ENCODE measurements around the gene TMTC3.
A peak's percentile ranks its signal among the peaks of the same experiment; 100 is the strongest.

Gene TMTC3

DNA sequence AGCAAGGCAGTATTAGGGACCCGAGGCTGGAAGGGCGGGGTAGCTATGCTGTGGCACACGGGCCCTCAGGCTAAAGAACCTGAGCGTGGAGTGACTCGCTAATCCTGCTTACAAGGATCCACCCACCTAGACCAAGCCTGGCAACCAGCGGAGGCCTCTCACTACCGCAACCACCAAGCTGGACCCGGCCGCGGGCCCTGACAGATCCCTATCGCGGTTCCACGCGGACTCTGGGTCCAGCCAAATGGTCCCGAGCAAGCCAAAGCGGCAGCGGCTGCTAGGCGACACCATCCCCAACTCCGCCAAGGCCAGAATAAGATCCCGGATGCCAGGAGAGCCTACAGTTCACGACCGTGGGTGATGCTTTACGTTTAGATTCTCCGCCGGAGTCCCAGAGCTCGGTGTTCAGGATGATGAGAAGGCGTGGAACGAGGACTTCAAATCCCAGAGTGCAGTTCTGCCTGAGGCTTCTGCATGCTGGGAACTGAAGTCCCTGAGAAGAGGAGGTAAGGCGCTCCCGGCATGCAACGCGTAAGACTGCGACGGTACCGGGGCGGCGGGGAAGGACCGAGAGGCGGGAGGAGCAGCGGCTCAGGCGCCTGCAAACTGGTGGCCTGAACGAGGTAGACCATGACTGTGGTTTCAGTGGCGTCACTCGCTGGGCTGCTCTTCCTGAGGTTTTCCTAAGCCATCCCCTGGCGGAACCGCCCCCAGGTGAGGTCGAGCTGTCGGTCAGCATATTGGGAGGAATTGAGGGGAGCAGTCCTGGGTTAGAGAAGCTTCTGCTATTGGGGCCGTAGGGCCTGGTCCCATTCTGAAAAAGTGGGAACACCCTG is at the start of gene TMTC3, which contains the start of gene CEP290:
Gene TMTC3 (plus strand): TSS at position 534 of the 836 bp plus-strand sequence. CDS start 6,009 bp downstream, outside the sequence.
Gene CEP290 (minus strand): TSS at position 315 of the 836 bp plus-strand sequence. CDS start 781 bp downstream, outside the sequence.
- no peaks in the 10 kb centered on the region for H3K9me3 ChIP-seq (ENCODE audit: insufficient read depth, low read length)
- peaks cover 20% of the 10 kb centered on the region for H3K36me3 ChIP-seq (ENCODE audit: insufficient read depth, insufficient read length, low read length)
- DNase-seq (ENCODE audit: low read depth, low spot score) = peak; percentile 99
- no peaks in the 10 kb centered on the region for H3K27me3 ChIP-seq (ENCODE audit: insufficient read depth, insufficient read length)
- TF ChIP-seq SUZ12 (IDR thresholded peaks at IDR 0.05; ENCODE audit: extremely low read depth, insufficient read depth, insufficient read length) = no peak
- TF ChIP-seq YY1 (IDR thresholded peaks at IDR 0.05; ENCODE audit: insufficient read depth, insufficient read length) = no peak
- no peak for TF ChIP-seq ZNF274 (IDR thresholded peaks at IDR 0.05; ENCODE audit: low read depth, low read length)
- H3K9ac ChIP-seq (ENCODE audit: insufficient read length, low read depth) = peak within 1 kb of the TSS; percentile 84
- peak within 1 kb of the TSS; percentile 93 for H3K4me3 ChIP-seq (ENCODE audit: insufficient read length, low read depth)
- H3K4me1 ChIP-seq (ENCODE audit: insufficient read depth, insufficient read length) = no peaks in the 10 kb centered on the region

DNA sequence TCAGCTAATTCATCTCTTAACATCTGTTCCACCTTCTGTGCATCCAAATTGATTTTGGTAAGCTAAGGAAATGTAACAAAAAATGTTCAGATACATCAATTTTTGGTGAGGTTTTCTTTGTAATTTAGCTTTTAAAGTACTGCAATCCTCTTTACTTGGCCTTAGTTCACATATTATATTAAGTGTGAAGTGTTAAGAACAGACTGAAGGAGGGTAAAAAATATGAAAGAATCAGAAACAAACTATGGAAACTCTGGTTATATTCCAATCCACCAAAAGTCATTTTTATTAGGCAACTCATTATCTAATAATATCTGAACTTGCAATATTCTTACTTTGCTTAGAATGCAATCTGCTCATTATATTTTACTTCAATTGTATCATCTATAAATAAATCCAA is 49.3 kb upstream of the TMTC3 start:
- Histone ChIP-seq H3K4me3 (ENCODE audit: insufficient read length, low read depth) (no peak overlapping the region), H3K27me3 (ENCODE audit: insufficient read depth, insufficient read length) (no peaks in the 10 kb centered on the region), H3K9ac (ENCODE audit: insufficient read length, low read depth) (no peak overlapping the region), H3K36me3 (ENCODE audit: insufficient read depth, insufficient read length, low read length) (peaks cover 31% of the 10 kb centered on the region), H3K9me3 (ENCODE audit: insufficient read depth, low read length) (no peaks in the 10 kb centered on the region), H3K4me1 (ENCODE audit: insufficient read depth, insufficient read length) (no peaks in the 10 kb centered on the region)
- DNase-seq (ENCODE audit: low read depth, low spot score) = no peak
- TF ChIP-seq SUZ12 (IDR thresholded peaks at IDR 0.05; ENCODE audit: extremely low read depth, insufficient read depth, insufficient read length) = no peak

DNA sequence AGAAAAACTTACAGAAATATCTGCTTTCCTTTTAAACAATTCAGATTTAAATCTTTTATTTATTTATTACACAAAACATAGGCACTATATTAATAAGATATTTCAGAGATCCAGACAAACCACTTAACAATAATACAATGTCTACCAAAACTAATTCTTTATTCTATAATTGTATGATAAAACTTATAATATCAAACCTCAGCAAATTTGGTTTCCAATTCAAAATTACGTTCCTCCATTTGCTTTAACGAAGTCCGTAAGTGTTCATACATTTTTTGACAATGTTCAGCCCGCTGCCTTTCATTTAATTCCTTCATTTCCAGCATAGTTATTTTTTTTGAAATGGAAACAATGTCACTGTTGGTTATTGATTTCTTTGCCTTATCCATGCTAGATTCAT is 48.5 kb upstream of the TMTC3 start:
- Histone ChIP-seq H3K27me3 (ENCODE audit: insufficient read depth, insufficient read length) (no peaks in the 10 kb centered on the region), H3K9me3 (ENCODE audit: insufficient read depth, low read length) (no peaks in the 10 kb centered on the region), H3K4me1 (ENCODE audit: insufficient read depth, insufficient read length) (no peaks in the 10 kb centered on the region), H3K4me3 (ENCODE audit: insufficient read length, low read depth) (no peak overlapping the region), H3K36me3 (ENCODE audit: insufficient read depth, insufficient read length, low read length) (peaks cover 27% of the 10 kb centered on the region), H3K9ac (ENCODE audit: insufficient read length, low read depth) (no peak overlapping the region)
- no peak for TF ChIP-seq SUZ12 (IDR thresholded peaks at IDR 0.05; ENCODE audit: extremely low read depth, insufficient read depth, insufficient read length)
- TF ChIP-seq YY1 (IDR thresholded peaks at IDR 0.05; ENCODE audit: insufficient read depth, insufficient read length) = no peak
- TF ChIP-seq ZNF274 (IDR thresholded peaks at IDR 0.05; ENCODE audit: low read depth, low read length) = no peak
- DNase-seq (ENCODE audit: low read depth, low spot score) = no peak

DNA sequence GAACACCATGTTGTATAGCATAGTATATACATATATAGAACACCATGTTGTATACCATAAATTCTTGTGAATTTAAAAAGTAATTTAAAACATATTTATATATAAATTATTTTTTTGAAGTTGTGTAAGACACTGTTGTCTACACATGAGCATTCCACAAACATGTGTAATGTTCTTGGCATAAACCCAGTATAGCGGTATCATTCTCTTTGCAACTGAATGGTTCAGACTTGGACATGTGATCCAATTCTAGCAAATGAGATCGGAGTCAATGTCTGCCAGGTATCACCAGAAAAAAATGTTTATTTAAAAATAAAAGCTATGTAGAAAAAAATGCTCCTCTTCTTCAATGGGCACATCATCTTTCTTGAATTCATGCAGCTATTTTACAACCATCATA is 34.1 kb upstream of the TMTC3 start:
- TF ChIP-seq SUZ12 (IDR thresholded peaks at IDR 0.05; ENCODE audit: extremely low read depth, insufficient read depth, insufficient read length) (no peak), YY1 (IDR thresholded peaks at IDR 0.05; ENCODE audit: insufficient read depth, insufficient read length) (no peak), ZNF274 (IDR thresholded peaks at IDR 0.05; ENCODE audit: low read depth, low read length) (no peak)
- Histone ChIP-seq H3K36me3 (ENCODE audit: insufficient read depth, insufficient read length, low read length) (peaks cover 52% of the 10 kb centered on the region), H3K27me3 (ENCODE audit: insufficient read depth, insufficient read length) (no peaks in the 10 kb centered on the region), H3K9ac (ENCODE audit: insufficient read length, low read depth) (no peak overlapping the region), H3K4me1 (ENCODE audit: insufficient read depth, insufficient read length) (no peaks in the 10 kb centered on the region), H3K4me3 (ENCODE audit: insufficient read length, low read depth) (no peak overlapping the region), H3K9me3 (ENCODE audit: insufficient read depth, low read length) (no peaks in the 10 kb centered on the region)
- no peak for DNase-seq (ENCODE audit: low read depth, low spot score)

DNA sequence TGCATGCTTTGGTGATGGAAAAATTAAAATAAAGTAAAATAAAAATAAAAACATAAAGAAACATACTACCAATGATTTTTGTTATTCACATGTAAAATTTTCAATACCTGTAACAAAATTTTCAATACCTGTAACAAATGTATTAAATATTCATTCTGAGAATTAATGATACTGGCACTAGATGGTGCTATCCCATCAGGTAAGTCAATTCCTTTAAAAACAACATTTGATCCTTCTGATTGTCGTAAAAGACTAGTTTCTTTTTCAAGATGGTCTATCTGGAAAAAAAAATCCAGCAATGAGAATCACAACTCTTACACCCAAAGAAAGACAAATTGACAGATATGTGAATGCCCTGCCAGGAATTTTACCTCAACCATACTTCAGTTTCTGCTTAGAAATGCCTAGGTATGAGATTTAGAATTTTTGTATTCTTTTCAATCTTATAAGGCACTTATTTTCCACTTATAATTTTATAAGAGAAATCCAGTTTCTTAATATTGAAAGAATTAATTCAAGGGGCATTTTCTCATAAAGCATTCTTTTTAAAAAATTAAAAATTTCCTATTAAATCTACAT is 30.9 kb upstream of the TMTC3 start:
- DNase-seq (ENCODE audit: low read depth, low spot score) = peak; percentile 2
- Histone ChIP-seq H3K36me3 (ENCODE audit: insufficient read depth, insufficient read length, low read length) (peaks cover 56% of the 10 kb centered on the region), H3K9ac (ENCODE audit: insufficient read length, low read depth) (no peak overlapping the region)

DNA sequence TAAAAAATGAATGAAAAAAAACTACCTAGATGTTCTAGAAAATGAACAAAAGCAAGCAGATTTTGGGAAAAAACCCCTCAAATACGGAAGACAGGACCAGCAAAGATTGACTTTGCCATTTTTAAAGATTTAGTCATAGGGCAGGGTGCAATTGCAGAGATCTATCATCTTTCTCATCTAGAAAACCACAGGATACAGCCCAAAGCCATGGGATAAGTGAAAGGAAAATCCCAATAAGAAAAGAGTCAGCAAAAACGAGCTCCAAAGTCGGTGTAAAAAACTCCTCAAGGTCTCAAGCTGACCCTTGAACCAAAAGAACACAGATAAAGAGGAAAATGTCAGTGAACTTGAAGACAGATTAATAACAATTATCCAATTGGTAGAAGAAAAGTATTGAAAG is 28.2 kb upstream of the TMTC3 start:
- H3K4me1 ChIP-seq (ENCODE audit: insufficient read depth, insufficient read length) = no peaks in the 10 kb centered on the region
- TF ChIP-seq YY1 (IDR thresholded peaks at IDR 0.05; ENCODE audit: insufficient read depth, insufficient read length) (no peak), ZNF274 (IDR thresholded peaks at IDR 0.05; ENCODE audit: low read depth, low read length) (no peak), SUZ12 (IDR thresholded peaks at IDR 0.05; ENCODE audit: extremely low read depth, insufficient read depth, insufficient read length) (no peak)
- peaks cover 69% of the 10 kb centered on the region for H3K36me3 ChIP-seq (ENCODE audit: insufficient read depth, insufficient read length, low read length)

More for the DNA sequence above, 30.9 kb upstream of the TMTC3 start:
- no peak overlapping the region for H3K4me3 ChIP-seq (ENCODE audit: insufficient read length, low read depth)
- no peaks in the 10 kb centered on the region for H3K4me1 ChIP-seq (ENCODE audit: insufficient read depth, insufficient read length)
- H3K27me3 ChIP-seq (ENCODE audit: insufficient read depth, insufficient read length) = no peaks in the 10 kb centered on the region
- no peak for TF ChIP-seq YY1 (IDR thresholded peaks at IDR 0.05; ENCODE audit: insufficient read depth, insufficient read length)
- no peak for TF ChIP-seq ZNF274 (IDR thresholded peaks at IDR 0.05; ENCODE audit: low read depth, low read length)
- no peak for TF ChIP-seq SUZ12 (IDR thresholded peaks at IDR 0.05; ENCODE audit: extremely low read depth, insufficient read depth, insufficient read length)
- no peaks in the 10 kb centered on the region for H3K9me3 ChIP-seq (ENCODE audit: insufficient read depth, low read length)

DNA sequence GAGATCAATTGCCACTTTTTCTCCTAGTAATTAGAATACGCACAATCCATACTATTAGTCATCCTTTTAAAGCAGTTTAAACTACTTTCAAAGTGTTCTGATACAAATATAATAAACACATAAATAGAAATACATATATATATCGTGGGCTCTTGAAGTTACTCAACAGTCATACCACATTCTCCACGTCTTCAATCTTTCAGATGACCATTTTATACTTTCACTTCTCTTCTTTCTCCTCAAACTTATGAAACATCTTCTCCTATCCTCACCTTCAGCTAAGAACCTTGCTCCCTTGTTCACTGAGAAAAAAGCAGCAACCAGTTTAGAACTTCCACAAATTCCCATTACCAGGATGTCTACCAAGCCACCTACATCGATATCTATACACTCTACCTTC is 19.4 kb upstream of the TMTC3 start:
- H3K4me3 ChIP-seq (ENCODE audit: insufficient read length, low read depth) = no peak overlapping the region
- H3K9me3 ChIP-seq (ENCODE audit: insufficient read depth, low read length) = no peaks in the 10 kb centered on the region
- peaks cover 64% of the 10 kb centered on the region for H3K36me3 ChIP-seq (ENCODE audit: insufficient read depth, insufficient read length, low read length)
- no peaks in the 10 kb centered on the region for H3K27me3 ChIP-seq (ENCODE audit: insufficient read depth, insufficient read length)
- no peaks in the 10 kb centered on the region for H3K4me1 ChIP-seq (ENCODE audit: insufficient read depth, insufficient read length)
- no peak overlapping the region for H3K9ac ChIP-seq (ENCODE audit: insufficient read length, low read depth)
- no peak for DNase-seq (ENCODE audit: low read depth, low spot score)
- TF ChIP-seq YY1 (IDR thresholded peaks at IDR 0.05; ENCODE audit: insufficient read depth, insufficient read length) = no peak
- no peak for TF ChIP-seq SUZ12 (IDR thresholded peaks at IDR 0.05; ENCODE audit: extremely low read depth, insufficient read depth, insufficient read length)
- no peak for TF ChIP-seq ZNF274 (IDR thresholded peaks at IDR 0.05; ENCODE audit: low read depth, low read length)

More for the DNA sequence above, 28.2 kb upstream of the TMTC3 start:
- no peak overlapping the region for H3K4me3 ChIP-seq (ENCODE audit: insufficient read length, low read depth)
- no peak for DNase-seq (ENCODE audit: low read depth, low spot score)
- no peaks in the 10 kb centered on the region for H3K27me3 ChIP-seq (ENCODE audit: insufficient read depth, insufficient read length)
- no peak overlapping the region for H3K9ac ChIP-seq (ENCODE audit: insufficient read length, low read depth)
- no peaks in the 10 kb centered on the region for H3K9me3 ChIP-seq (ENCODE audit: insufficient read depth, low read length)
